ENCODE data around the gene OXCT2.

Gene OXCT2

DNA sequence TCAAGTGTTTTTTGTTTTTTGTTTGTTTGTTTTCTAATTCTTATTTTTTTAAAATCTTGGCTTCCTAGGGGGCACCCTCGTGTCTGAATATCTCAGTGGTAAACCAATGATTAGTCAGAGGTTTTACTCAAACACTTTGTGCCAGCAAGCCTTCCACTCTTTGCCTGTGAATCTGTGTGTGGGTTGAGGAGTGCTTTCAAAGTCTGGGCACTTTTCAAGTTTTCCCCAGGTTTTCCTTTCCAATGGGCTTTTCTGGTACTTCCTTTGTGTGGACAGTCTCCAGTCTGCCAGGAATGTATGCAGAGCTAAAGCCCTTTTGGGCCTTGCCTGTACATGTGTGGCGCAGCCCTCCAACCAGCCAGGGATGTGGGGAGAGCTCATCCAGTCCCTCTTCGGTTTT lies 42.1 kb downstream of the OXCT2 start:
- peak; percentile 28 to 47 (median 33) for DNase-seq

DNA sequence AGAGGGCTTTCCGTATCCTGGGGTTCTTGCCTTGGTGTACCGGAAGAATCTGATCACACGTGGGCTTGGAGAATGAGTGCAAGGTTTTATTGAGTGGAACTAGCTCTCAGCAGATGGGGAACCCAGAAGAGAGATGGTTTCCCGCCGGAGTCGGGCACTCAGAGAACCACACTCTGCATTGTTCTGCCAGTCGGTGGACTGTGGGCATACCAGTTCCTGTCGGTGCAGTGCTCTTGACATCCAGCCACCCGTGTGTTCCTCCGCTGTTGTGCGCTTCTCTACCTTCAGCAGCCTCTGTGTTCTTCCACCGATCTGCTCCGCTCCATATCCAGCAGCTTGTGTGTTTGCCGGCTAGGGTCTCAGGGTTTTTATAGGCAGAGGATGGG lies 43.2 kb downstream of the OXCT2 start:
- DNase-seq, result no peak

DNA sequence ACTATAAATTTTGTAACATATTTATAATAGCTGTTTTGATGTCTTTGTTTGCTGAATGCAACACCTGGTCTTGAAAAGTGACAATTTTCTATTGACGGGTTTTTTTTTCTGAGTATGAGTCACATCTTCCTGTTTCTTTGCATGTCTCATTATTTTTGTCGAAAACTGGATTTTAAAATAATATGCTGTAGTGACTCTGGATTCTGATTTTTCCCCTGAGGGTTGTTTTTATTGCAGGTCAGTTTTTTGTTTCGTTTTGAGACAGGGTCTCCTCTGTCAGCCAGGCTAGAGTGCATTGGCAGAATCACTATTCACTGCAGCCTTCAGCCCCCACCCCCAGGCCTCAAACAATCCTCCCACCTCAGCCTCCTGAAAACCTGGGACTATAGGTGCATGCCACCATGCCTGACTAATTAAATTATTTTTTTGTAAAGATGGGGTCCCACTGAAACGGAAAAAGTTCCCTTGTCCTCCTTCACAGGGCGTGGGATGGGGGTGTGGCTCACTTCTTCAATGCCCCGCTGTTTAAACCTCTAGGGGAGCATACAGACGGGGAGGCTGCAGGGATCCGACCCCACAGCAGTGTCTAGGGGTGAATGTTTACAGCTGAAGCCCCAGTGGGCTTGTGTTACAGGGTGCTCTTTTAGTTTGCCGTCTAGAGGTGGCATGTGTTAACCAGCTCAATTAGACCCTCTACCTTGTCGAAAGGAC lies 43.8 kb downstream of the OXCT2 start:
- DNase-seq, result peak; percentile 9 to 46 (median 36)

DNA sequence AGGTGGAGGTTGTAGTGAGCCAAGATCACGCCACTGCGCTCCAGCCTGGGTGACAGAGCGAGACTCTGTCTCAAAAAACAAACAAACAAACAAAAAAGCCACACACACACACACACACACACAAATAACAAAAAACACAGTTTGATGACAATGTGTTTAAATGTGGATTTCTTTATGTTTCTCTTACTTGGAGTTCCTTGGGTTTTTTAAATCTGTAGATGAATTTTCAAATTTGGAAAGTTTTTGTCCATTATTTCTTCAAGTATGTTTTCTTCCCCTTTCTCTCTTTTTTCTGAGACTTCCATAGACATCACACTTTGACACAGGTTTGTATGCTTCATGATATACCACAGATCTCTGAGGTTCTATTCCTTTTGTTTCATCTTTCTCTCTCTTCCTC lies 44.5 kb downstream of the OXCT2 start:
- DNase-seq, result no peak

DNA sequence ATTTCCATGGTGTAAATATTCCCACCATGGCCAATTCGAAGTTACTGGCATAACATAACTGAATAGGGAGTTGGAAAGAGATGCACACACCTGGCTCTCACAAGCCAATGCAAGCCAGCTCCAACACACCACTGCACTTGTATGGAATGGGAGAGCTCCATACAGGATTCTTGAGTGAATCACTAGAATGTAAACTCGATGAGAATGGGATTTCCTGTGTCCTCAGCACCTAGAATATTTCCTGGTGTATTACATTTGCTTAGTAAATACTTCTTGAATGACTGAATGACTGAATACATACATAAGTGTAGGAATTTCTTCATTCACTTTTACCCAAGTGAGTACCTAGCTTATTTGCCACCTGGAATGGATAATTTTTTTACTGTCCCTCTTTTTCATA lies 48.7 kb downstream of the OXCT2 start:
- no peak for DNase-seq

DNA sequence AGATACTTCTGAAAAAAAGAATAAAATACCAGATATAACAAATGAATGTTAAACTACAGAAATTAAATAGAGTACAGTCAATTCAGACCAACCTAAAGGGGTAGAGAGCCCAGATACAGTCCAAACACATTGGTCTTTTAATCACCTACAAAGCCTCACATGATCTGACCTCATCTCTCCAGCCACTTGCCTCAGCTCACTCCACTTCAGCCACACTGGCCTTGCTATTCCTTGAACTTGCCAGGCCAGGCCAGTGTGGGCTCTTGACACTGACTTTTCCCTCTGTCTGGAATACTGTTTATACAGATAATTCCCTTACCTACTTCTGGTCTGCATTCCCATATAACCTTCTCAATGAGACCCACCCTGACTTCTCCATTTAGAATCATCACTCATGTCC lies 49.5 kb downstream of the OXCT2 start:
- DNase-seq, result no peak

DNA sequence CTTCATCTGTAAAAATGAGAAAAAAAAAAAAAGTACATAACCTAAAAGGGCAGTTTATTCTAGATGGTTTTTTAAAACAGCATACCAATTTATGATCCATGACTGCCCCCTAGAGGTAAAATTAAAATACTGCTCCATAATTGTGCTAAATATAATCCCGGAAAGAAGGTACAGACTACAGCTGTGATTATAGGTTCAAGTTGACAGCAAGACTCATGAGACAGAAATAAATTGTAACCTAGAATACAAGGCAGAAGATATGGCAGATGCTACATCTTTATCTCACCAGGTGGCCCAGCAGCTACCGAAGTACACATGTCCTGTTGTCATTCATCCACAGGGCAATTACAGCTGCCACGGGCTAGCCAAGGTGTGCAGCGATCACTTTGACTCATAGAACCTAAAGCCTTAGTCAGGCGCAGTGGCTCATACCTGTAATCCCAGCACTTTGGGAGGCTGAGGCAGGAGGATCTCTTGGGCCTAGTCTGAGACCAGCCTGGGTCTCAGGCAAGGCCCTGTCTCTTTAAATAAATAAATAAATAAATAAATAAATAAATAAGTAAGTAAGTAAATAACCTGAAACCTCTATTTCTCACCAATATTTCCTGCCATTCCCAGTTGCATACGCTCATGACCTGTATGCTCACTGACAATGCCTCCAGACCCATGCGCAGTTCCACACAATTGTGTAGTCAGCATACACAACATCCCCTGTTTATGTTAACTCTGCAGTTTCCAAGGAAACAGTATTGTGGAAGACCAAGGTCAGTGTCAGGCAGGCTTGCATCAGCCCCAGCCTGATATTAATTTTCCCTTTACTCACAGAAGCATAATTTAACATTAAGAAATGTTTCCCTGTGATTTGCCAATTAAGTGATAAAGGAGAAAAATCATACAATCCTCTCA lies 50.8 kb downstream of the OXCT2 start:
- peak; percentile 68 to 89 (median 80) for DNase-seq

Measured in suppressor macrophage treated with lipopolysaccharide for 1 hour (primary cell).